ENCODE data around the gene MSI2.

- TF ChIP-seq CTCF (conservative IDR thresholded peaks at IDR 0.05; ENCODE audit: low read length) (no peak), EZH2phosphoT487 (IDR thresholded peaks at IDR 0.05; ENCODE audit: borderline replicate concordance, low read depth, low read length) (no peak)
These were observed 135.6 kb downstream of the MSI2 start for GRCh38 chr17:57391857-57392471.
